HS-27A (cell line): ENCODE measurements around the gene TRIM14.

Experiments
- DNase-seq: peaks from one replicate; pipeline ENCODE4 v3.0.0-alpha.2; 2012; ENCODE audit warnings: low read depth, missing footprints

TRIM14 gene, protein sequence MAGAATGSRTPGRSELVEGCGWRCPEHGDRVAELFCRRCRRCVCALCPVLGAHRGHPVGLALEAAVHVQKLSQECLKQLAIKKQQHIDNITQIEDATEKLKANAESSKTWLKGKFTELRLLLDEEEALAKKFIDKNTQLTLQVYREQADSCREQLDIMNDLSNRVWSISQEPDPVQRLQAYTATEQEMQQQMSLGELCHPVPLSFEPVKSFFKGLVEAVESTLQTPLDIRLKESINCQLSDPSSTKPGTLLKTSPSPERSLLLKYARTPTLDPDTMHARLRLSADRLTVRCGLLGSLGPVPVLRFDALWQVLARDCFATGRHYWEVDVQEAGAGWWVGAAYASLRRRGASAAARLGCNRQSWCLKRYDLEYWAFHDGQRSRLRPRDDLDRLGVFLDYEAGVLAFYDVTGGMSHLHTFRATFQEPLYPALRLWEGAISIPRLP

GRCh38 chr9:98118640-98119601 is at the start of gene TRIM14:
TRIM14 (minus strand) TSS chr9:98119222; CDS start chr9:98119188, 34 bp downstream.
- peak; percentile 27 for DNase-seq

- no peak for DNase-seq
These were observed 49.2 kb upstream of the TRIM14 start for GRCh38 chr9:98168153-98168780.

DNA sequence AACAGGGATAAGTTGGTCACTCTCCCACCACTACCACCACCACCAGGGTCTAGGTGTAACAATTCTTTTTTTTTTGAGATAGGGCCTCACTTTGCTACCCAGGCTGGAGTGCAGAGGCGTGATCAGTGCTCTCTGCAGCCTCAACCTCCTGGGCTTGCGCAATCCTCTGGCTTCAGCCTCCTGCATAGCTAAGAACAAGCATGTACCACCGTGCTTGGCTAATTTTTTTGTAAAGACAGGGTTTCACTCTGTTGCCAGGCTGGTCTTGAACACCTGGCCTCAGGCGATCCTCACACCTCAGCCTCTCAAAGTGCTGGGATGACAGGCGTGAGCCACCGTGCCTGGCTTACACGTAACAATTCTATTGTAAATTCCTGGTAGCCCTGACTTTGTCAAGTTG is 45.9 kb upstream of the TRIM14 start:
- DNase-seq = no peak

GRCh38 chr9:98162613-98163012 is 43.6 kb upstream of the TRIM14 start:
- DNase-seq = no peak

DNA sequence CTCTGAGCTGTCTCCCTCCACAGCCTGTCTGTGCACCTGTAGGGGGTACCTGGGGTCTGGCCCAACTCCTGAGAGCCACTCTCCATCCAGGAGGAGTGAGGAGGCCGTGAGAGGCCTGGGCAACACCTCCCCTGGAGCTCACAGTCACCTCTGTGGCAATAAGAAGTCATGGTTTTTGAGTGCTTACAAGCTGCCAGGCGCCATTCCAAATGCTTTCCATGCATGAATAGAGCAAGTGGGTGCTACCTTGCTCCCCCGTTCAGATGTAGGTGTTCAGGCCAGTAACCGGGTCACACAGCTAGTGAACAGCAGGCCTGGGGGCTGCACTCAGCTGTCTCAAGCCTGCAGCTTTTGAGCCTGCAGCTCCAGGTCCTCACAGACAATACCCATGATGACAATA is 42.8 kb upstream of the TRIM14 start:
- DNase-seq = no peak

- DNase-seq = no peak
These were observed 40.8 kb upstream of the TRIM14 start for GRCh38 chr9:98159790-98160189.

GRCh38 chr9:98159301-98159700 is 40.3 kb upstream of the TRIM14 start:
- DNase-seq = no peak

DNA sequence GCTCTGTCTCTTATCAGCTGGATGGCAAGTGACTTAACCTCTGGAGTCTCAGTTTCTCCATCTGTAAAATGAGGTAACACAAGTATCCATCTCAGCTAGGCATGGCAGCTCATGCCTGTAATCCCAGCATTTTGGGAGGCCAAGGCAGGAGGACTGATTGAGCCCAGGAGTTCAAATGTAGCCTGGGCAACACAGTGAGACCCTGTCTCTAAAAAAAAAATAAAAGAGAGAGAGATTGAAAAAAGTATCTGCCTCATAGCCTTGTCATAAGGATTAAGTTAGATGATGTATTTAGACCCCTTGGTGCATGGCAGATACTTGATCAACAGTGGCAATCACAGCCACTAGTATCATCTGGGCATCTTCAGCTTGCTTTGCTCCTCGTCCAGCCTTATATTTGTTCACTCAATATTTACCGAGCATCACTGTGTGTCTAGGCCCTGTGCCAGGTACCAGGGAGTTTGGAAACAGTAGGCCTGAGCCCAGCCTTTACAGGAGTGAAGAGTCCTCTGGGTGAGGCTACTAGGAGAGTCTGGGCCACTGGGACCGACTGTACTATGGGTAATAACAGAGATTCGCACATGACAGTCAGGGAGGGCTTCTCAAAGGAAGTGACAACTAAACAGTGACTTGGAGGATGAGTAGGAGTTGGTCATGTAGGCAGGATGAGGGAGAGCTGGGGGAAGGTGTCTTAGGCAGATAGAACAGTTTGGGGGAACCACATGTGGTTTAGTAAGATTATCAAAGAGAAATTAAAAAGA is 39.2 kb upstream of the TRIM14 start:
- DNase-seq = no peak

DNA sequence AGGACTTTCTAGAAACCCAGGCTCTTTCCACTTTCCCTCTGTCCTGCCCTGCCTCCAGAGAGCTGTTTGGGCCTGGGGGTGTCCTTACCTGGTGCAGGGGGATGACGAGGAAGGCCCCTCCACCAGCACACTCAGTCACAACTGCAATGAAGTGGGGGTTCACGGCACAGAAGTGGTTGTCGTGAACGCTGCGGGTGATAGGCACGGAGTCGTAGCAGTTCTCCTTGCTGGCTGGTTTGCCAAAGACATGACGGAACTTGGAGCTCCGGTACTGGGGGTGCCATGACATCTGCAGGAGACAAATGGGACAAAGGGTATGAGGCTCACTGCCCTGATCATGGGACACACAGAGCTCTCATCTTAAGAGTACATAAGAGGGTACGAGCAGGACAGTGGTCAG is 38.4 kb upstream of the TRIM14 start:
- DNase-seq = no peak

DNA sequence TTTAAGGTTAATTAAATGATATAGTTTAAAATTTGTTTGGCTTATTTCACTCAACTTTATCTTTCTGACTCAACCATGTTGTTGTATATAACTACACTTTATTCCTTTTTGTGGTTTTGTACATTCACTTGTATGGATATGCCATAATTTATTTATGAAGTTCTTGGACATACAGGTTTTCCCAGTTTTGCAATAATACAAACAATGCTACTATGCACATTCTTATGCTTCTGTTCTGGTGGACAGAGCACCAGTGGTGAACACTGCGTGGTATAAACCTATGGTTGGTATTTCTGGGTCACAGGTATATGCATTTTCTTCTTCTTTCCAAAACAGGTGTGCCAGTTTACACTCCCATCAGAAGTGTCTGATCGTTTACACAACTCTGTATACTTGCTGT is 35.7 kb upstream of the TRIM14 start:
- no peak for DNase-seq

DNA sequence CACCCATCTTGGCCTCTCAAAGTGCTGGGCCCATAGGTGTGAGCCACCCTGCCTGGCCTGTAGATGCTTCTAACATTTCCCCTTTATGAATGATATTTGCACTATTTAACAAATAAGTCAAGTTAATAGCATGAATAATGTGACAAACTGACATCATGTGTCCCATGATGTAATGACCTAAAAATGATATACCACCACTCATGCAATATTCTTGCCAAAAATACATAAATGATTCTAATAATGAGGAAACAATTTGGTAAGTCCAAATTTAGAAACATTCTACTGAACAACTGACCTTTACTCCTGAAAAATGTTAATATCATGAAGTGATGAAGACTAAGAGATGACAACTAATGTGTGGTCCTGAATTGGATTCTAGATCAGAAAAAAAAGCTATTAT is 33.5 kb upstream of the TRIM14 start:
- no peak for DNase-seq

GRCh38 chr9:98150721-98151120 is 31.7 kb upstream of the TRIM14 start:
- DNase-seq = no peak

- DNase-seq = no peak
These were observed 31.1 kb upstream of the TRIM14 start for GRCh38 chr9:98150164-98150563.

DNA sequence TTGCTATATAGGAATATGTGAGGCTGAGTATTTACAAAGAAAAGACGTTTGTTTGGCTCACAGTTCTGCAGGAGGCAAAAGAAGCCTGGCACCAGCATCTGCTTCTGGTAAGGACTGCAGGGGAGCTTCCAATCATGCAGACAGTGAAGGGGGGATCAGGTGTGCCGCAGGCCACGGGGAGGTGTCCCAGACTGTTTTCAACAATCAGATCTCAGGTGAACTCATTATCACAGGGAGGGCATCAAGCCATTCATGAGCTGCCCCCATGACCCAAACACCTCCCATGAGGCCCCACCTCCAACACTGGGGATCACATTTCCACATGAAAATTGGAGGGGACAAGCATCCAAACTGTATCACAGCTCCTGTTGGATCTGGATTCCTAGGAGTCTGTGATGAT is 30.4 kb upstream of the TRIM14 start:
- DNase-seq = no peak

DNA sequence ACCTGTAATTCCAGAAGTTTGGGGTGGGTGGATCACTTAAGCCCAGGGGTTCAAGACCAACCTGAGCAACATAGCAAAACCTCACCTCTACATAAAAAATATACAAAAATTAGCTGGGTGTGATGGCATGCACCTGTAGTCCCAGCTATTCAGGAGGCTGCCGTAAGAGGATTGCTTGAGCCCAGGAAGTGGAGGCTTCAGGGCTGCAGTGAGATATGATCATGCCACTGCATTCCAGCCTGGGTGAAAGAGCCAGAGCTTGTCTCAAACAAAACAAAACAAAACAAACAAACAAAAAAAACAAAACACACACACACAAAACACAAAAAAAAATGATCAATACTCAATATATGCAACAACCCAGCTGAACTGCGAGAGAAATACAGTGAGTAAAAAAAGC is 29.5 kb upstream of the TRIM14 start:
- DNase-seq = no peak

DNA sequence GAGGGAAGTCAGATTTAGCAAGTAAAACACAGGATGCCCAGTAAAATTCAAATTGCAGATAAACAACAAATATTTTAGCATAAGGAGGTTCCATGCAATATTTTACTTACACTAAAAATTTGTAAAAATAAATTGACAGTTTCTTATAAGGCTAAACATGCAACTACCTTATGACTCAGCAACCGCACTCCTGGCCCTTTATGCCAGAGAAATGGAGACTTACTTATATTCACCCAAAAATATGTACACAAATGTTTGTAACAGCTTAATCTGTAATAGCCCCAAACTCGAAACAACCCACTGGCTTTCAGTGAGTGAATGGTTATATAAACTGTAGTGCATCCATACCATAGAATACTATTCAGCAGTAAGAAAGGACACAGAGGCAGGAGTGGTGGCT is 28.6 kb upstream of the TRIM14 start:
- no peak for DNase-seq

DNA sequence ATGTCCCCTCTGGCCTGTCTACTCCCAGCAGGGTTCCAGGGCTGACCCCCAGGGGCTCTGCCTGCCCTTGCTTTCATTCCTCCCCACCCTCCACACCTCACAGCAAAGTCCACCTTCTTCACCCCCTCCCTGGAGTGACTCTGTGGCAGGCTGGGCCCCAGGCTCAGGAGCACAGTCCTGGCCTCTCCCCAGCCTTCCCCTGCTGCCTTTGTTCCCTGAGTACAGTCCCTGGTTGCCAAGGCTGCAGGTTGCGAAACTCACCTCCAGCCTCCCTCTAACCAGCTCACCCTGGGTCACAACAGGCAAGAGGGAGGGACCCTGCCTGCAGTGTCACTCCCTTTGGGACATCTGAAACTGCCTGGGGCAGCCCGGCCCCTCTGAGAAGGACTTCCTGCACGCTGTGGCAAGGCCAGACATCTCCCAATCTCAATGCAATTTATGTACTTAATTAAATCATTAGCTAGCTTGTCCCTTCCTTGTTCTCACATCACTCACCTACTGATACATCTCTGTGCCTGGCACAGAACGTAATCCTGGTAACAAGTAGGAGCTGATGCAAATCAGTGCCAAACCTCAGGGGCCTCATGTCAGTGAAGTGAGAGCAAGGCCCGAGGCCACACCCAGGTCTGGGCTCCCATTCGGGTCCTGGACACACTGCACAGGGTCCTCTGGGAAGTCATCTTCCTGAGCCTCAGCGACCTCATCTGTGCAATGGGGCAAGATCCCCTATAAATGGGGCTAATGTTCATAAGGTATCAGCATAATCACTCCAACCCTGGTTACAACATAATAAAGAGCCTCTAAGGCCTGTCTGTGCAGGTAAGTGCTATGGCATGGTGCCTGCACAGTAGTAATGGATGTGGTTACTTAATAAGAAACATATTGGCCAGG is 27.3 kb upstream of the TRIM14 start:
- DNase-seq = no peak

DNA sequence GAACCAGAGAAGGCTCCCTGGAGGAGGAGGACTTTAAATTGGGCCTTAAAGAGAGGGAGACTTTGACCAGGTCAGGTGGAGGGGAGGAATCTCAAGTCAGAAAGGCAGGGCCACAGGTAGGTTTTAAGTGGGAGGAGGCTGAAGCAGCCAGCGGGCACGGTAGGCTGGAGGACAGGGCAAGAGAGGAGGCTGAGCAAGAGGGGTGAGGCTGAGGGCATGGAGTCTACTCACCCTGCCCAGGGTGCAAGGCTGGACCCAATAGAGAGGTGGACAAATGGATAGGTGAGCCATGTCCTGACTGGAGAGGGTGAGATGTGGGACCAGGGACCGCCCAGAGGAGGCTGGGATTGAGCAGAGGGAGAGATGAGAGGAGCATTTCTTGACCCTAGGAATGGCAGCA is 25.6 kb upstream of the TRIM14 start:
- no peak for DNase-seq

DNA sequence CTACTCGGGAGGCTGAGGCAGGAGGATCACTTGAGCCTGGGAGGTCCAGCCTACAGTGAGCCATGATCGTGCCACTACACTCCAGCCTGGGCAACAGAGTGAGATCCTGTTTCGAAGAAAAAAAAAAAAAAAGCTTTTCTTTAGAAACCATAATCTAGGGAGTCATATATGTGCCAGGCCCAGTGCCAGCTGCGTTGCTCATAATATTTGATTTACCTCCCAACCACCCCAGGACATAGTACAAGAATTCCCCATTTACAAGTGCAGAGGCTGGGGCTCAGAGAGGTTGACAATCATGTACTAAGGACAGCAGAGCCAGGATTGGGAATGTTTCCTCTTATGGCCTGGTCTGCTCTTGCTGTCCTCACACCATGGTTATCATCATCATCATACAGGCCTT is 25.1 kb upstream of the TRIM14 start:
- no peak for DNase-seq

- DNase-seq = no peak
These were observed 24.0 kb upstream of the TRIM14 start for GRCh38 chr9:98142925-98143481.
